ENCODE results near the gene HDAC7. TPM values are rescaled to one million over a fixed set of nuclear protein-coding genes. Genes with fewer than 3 reads are reported as not detected.
"Not testable (repeated sequence)": the region's sequence is repeated elsewhere in the genome, so short reads cannot be mapped to it uniquely, and the experiment has no call there.

HDAC7 gene
- total RNA-seq, 2 donors from 2014 or later: 39.5 to 67.7 TPM

GRCh38 chr12:47845081-47845480, 25.4 kb upstream of the HDAC7 start:
- Histone ChIP-seq H3K4me3 (no peak overlapping the region), H3K4me1 (replicated peaks) (no peaks in the 10 kb centered on the region), H3K36me3 (no peaks in the 10 kb centered on the region), H3K27me3 (replicated peaks; ENCODE audit: insufficient read depth) (no peaks in the 10 kb centered on the region), H3K27ac (no peak overlapping the region), H3K9me3 (no peaks in the 10 kb centered on the region)
- no peak for TF ChIP-seq POLR2AphosphoS5 (IDR thresholded peaks at IDR 0.05)
- no peak for TF ChIP-seq POLR2A (IDR thresholded peaks at IDR 0.05)
- TF ChIP-seq CTCF (IDR thresholded peaks at IDR 0.05): no peak
- intact Hi-C loops (cut with DNase I): no loop called here
- DNase-seq (ENCODE audit: low spot score): no peak
- 85% methylated on average over 8 of the region's 8 CpGs for WGBS

GRCh38 chr12:47844264-47845019, 24.7 kb upstream of the HDAC7 start:
- intact Hi-C loops (cut with DNase I): no loop called here
- Histone ChIP-seq H3K36me3 (no peaks in the 10 kb centered on the region), H3K4me3 (no peak overlapping the region), H3K4me1 (replicated peaks) (no peaks in the 10 kb centered on the region), H3K27ac (no peak overlapping the region), H3K27me3 (replicated peaks; ENCODE audit: insufficient read depth) (no peaks in the 10 kb centered on the region), H3K9me3 (no peaks in the 10 kb centered on the region)
- DNase-seq (ENCODE audit: low spot score): no peak
- WGBS: 70% methylated on average over 28 of the region's 28 CpGs
- no peak for TF ChIP-seq POLR2AphosphoS5 (IDR thresholded peaks at IDR 0.05)
- TF ChIP-seq POLR2A (IDR thresholded peaks at IDR 0.05): no peak
- TF ChIP-seq CTCF (IDR thresholded peaks at IDR 0.05): no peak

GRCh38 chr12:47843226-47843980, 23.7 kb upstream of the HDAC7 start:
- H3K4me3 ChIP-seq: no peak overlapping the region
- intact Hi-C loops (cut with DNase I): no loop called here
- H3K27ac ChIP-seq: no peak overlapping the region
- H3K9me3 ChIP-seq: no peaks in the 10 kb centered on the region
- TF ChIP-seq CTCF (IDR thresholded peaks at IDR 0.05): no peak
- no peak for TF ChIP-seq POLR2AphosphoS5 (IDR thresholded peaks at IDR 0.05)
- no peak for TF ChIP-seq POLR2A (IDR thresholded peaks at IDR 0.05)
- H3K36me3 ChIP-seq: no peaks in the 10 kb centered on the region
- DNase-seq (ENCODE audit: low spot score): no peak
- H3K27me3 ChIP-seq (replicated peaks; ENCODE audit: insufficient read depth): no peaks in the 10 kb centered on the region
- WGBS: 89% methylated on average over 25 of the region's 25 CpGs
- no peaks in the 10 kb centered on the region for H3K4me1 ChIP-seq (replicated peaks)

GRCh38 chr12:47842543-47842942, 22.8 kb upstream of the HDAC7 start:
- H3K4me1 ChIP-seq (replicated peaks); DNase-seq (ENCODE audit: low spot score); H3K4me3 ChIP-seq; intact Hi-C loops (cut with DNase I); H3K9me3 ChIP-seq; H3K27ac ChIP-seq; H3K27me3 ChIP-seq (replicated peaks; ENCODE audit: insufficient read depth); H3K36me3 ChIP-seq: not testable (repeated sequence)
- 82% methylated on average over 12 of the region's 12 CpGs for WGBS

- 60% methylated on average over 4 of the region's 4 CpGs for WGBS
- no peaks in the 10 kb centered on the region for H3K27me3 ChIP-seq (replicated peaks; ENCODE audit: insufficient read depth)
- H3K4me1 ChIP-seq (replicated peaks): no peaks in the 10 kb centered on the region
- no peak overlapping the region for H3K4me3 ChIP-seq
- no peak for TF ChIP-seq CTCF (IDR thresholded peaks at IDR 0.05)
- no peak for TF ChIP-seq POLR2AphosphoS5 (IDR thresholded peaks at IDR 0.05)
- TF ChIP-seq POLR2A (IDR thresholded peaks at IDR 0.05): no peak
- DNase-seq (ENCODE audit: low spot score): no peak
- no peaks in the 10 kb centered on the region for H3K36me3 ChIP-seq
- intact Hi-C loops (cut with DNase I): no loop called here
- no peaks in the 10 kb centered on the region for H3K9me3 ChIP-seq
- no peak overlapping the region for H3K27ac ChIP-seq
These were observed 22.2 kb upstream of the HDAC7 start for GRCh38 chr12:47841910-47842309.

Measured in prostate gland (tissue), 2 donors.